GM13977 (cell line): ENCODE measurements around the gene BTBD16.
A peak's percentile ranks its signal among the peaks of the same experiment; 100 is the strongest.

Experiments used
- DNase-seq: peaks from one replicate; pipeline ENCODE4 v3.0.0; 2012; ENCODE audit warnings: low spot score
- in situ Hi-C: fragments of 300-500 bp; cut with MboI; formaldehyde crosslinking; loops from one replicate; pipeline ENCODE4 v1.12.0; 2022; ENCODE audit warnings: low sequenced_read_pairs, low pct_unique_long_range_greater_than_20kb, mixed read lengths, inconsistent platforms; ENCODE audit not compliant: unreplicated experiment
- TF ChIP-seq, protein P1 (sequence below): IDR thresholded peaks from 2 replicates; pipeline ENCODE4 v1.5.1; 2012; ENCODE audit warnings: mild to moderate bottlenecking, control low read depth; ENCODE audit not compliant: insufficient read depth; ENCODE audit errors: extremely low read depth, missing control alignments

BTBD16 gene

DNA sequence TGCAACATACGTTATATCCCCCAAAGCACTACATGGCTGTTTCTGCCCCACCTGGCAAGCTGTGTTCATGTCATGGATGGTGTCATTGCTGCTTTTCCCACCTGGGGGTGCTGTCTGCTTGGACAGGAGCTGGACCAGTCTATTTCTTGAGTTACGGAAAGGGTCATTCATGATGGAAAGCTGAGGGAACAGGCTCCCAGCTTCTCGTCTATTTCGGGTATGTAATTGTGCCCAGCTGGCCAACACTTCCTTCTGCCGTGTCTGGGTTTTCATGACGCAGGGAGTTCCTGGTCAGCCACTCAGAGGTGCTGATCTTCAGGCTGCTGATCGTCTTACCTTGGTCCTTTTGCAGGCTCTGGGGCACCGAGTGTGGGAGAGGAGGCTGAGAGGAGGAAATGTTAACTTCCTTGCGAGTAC lies 8.6 kb downstream of the BTBD16 start:
- DNase-seq = peak; percentile 40
- in situ Hi-C loops = loop anchor here (25.0 kb wide), 1 partner anchor 283 kb away; the partner anchor contains the start of gene DMBT1
- TF ChIP-seq, protein P1, sequence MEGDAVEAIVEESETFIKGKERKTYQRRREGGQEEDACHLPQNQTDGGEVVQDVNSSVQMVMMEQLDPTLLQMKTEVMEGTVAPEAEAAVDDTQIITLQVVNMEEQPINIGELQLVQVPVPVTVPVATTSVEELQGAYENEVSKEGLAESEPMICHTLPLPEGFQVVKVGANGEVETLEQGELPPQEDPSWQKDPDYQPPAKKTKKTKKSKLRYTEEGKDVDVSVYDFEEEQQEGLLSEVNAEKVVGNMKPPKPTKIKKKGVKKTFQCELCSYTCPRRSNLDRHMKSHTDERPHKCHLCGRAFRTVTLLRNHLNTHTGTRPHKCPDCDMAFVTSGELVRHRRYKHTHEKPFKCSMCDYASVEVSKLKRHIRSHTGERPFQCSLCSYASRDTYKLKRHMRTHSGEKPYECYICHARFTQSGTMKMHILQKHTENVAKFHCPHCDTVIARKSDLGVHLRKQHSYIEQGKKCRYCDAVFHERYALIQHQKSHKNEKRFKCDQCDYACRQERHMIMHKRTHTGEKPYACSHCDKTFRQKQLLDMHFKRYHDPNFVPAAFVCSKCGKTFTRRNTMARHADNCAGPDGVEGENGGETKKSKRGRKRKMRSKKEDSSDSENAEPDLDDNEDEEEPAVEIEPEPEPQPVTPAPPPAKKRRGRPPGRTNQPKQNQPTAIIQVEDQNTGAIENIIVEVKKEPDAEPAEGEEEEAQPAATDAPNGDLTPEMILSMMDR = peak; percentile 76

DNA sequence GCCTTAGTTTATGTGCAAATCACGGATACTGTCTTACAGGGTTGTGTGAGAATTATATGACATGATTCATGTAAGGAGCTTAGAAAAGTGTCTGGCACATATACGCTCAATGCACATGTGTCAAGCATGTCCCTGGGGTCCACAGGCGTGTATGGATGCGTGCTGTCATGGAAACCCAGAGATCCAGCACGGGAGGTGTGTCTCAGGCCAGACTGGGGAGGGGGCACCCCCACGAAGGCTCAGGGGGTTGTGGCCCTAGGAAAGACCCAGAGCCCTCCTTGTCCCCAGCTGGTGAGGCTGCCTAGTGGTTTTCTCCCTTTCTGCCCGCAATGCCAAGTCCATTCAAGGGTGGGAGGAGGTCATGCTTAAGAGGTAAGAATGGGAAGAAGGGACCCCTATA lies 9.1 kb downstream of the BTBD16 start:
- no peak for DNase-seq
- TF ChIP-seq, protein P1 = no peak
- in situ Hi-C loops = loop anchor here (25.0 kb wide), 1 partner anchor 282 kb away; the partner anchor contains the start of gene DMBT1

DNA sequence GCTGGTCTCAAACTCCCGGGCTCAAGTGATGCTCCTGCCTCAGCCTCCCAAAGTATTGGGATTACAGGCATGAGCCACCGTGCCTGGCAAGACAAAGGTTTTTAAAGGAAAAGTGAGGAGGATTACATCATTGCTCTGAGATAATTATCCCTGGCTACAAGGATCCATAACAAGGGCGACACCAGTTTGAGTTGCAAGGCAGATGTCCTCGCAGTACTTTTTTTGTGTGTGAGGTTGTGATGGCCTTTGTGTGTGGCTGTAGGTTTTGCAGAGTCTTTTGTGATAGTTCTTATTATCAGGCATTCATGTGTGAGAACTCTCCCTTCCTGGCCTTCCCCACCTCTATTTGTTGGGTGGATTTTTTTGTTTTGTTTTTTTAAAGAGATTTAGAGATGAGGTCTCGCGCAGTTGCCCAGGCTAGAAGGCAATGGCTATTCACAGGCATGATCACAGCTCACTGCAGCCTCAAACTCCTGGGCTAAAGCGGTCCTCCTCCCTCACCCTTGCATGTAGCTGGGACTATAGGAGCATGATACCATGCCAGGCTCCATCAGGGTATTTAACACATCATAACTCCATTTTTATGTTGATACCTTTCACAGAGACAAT lies 10.0 kb downstream of the BTBD16 start:
- DNase-seq = no peak
- in situ Hi-C loops = loop anchor here (25.0 kb wide), 1 partner anchor 281 kb away; the partner anchor contains the start of gene DMBT1
- TF ChIP-seq, protein P1 = no peak

DNA sequence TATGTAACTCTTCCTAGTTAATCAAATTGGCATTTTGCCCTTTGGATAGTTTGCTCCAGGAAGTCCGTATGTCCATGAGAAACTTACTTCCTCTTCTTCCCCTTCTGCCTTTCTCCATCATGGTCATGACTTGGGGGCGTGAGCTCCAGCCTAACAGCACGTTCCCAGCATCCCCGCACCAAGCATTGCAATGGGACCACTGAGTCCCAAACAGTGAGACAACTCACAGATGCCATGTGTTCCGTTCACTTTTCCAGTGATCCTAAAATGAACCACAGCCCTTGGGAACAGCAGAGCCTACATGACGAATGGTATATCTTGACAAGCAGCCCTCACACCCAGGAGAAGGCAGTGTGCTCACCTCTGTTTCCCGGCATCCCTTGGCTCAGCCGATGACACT lies 10.7 kb downstream of the BTBD16 start:
- TF ChIP-seq, protein P1 = no peak
- in situ Hi-C loops = loop anchor here (25.0 kb wide), 1 partner anchor 281 kb away; the partner anchor contains the start of gene DMBT1
- DNase-seq = no peak

DNA sequence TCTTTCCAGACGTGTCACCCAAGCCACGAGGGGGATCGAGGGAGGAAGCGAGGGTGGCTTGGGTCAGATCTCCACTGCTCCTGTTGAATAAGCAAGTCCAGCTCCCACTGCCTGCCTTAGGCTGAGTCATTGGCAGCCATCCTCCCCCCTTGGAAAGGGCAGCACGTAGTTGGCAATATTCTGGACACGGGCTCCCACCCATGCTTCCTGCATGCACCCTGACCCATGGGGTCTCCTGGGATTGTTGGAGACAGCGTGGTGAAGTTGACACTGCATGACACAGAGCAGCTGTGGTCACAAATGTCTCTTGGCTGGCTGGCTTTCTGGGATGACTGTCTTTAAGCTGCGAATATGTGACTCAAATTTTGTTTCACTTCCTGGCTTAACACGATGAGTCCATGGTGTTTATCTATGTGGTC lies 11.2 kb downstream of the BTBD16 start:
- DNase-seq = no peak
- TF ChIP-seq, protein P1 = no peak
- in situ Hi-C loops = loop anchor here (25.0 kb wide), 1 partner anchor 280 kb away; the partner anchor contains the start of gene DMBT1

DNA sequence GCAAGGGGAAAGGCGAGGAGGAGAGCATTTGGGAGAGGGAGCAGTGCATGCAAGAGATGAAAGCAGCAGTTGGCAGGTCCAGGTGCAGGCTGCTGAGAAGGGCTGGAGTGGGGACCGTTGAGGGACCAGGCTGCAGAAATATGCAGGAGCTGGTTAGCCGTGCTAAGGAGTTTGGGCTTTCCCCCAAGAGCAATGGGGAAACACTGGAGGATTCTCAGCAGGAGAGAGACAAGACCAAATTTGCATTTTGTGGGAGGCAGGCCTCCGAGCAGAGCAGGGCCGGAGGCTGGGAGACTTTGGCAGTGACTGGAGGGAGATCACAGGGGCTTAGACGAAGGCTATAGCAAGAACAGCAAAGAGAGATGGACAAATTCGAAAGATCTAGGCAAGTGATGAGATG lies 11.8 kb downstream of the BTBD16 start:
- in situ Hi-C loops = loop anchor here (25.0 kb wide), 1 partner anchor 279 kb away; the partner anchor contains the start of gene DMBT1
- DNase-seq = no peak
- TF ChIP-seq, protein P1 = no peak
